Adrenal gland (tissue), 5 donors: ENCODE data around the gene TEDC2.

Experiments used
- POLR2A ChIP-seq, 2 donors: fragments of 450-650 bp; IDR thresholded peaks; one replicate each; pipeline ENCODE4 v1.6.1; 2017; ENCODE audit warnings: antibody characterized with exemption in 2 of 2, mild to moderate bottlenecking in 2 of 2, moderate library complexity in 1 of 2
- TF ChIP-seq, protein P1 (sequence below), 6 experiments: fragments of 450-650 bp in 4 of 6; fragments of 200-600 bp in 2 of 6; sonication (generic) in 1 of 6; IDR thresholded peaks; 1 replicate in 5 of 6; 2 replicates in 1 of 6; pipeline versions ENCODE4 v1.5.1 to v1.8.0; 2016 to 2021; ENCODE audit warnings: antibody characterized with exemption in 6 of 6, mild to moderate bottlenecking in 2 of 6, moderate library complexity in 1 of 6
- donor health status: DM: no; HTN: no; CAD: no.

DNA sequence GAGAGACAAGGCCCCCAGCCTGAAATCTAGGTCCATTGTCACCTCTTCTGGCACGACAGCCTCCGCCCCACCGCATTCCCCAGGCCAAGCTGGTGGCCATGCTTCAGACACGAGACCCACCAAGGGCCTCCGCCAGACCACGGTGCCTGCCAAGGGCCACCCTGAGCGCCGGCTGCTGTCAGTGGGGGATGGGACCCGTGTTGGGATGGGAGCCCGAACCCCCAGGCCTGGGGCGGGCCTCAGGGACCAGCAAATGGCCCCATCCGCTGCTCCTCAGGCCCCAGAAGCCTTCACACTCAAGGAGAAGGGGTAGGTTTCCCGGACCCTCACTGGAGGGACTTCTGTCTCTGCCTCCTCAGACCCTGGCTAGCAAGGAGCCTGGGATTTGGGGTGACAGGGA, 1.0 kb downstream of the TEDC2 start:
- TF ChIP-seq, protein P1, sequence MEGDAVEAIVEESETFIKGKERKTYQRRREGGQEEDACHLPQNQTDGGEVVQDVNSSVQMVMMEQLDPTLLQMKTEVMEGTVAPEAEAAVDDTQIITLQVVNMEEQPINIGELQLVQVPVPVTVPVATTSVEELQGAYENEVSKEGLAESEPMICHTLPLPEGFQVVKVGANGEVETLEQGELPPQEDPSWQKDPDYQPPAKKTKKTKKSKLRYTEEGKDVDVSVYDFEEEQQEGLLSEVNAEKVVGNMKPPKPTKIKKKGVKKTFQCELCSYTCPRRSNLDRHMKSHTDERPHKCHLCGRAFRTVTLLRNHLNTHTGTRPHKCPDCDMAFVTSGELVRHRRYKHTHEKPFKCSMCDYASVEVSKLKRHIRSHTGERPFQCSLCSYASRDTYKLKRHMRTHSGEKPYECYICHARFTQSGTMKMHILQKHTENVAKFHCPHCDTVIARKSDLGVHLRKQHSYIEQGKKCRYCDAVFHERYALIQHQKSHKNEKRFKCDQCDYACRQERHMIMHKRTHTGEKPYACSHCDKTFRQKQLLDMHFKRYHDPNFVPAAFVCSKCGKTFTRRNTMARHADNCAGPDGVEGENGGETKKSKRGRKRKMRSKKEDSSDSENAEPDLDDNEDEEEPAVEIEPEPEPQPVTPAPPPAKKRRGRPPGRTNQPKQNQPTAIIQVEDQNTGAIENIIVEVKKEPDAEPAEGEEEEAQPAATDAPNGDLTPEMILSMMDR (IDR thresholded peaks at IDR 0.05): no peak
- no peak for TF ChIP-seq POLR2A (IDR thresholded peaks at IDR 0.05)
